HepG2 (cell line): Measurements from ENCODE around the gene TRA2B. TPM values are rescaled to one million over a fixed set of nuclear protein-coding genes. Genes with fewer than 3 reads are reported as not detected.

ENCODE experiments used
- ATF2 ChIP-seq: sonication (generic); formaldehyde crosslinking; IDR thresholded peaks from 2 replicates; pipeline ENCODE4 v1.4.0; 2020; ENCODE audit warnings: missing genetic modification reagents
- ESRRA ChIP-seq: sonication (generic); formaldehyde crosslinking; IDR thresholded peaks from 2 replicates; pipeline ENCODE4 v1.5.1; 2020; ENCODE audit warnings: mild to moderate bottlenecking, low read depth, missing genetic modification reagents
- EZH2 ChIP-seq: conservative IDR thresholded peaks from 2 replicates; pipeline ENCODE4 v1.6.1; 2012; ENCODE audit warnings: mild to moderate bottlenecking, low read depth, low read length, moderate library complexity
- HOXA9 ChIP-seq: sonication (generic); formaldehyde crosslinking; IDR thresholded peaks from 2 replicates; pipeline ENCODE4 v1.8.1; 2022; ENCODE audit warnings: missing genetic modification reagents, mild to moderate bottlenecking, moderate library complexity, borderline replicate concordance
- KLF13 ChIP-seq: sonication (generic); formaldehyde crosslinking; IDR thresholded peaks from 2 replicates; pipeline ENCODE4 v1.4.0; 2020; ENCODE audit warnings: mild to moderate bottlenecking, missing genetic modification reagents
- NONO ChIP-seq, 2 experiments: fragments of 450-650 bp in 1 of 2; sonication (generic) in 1 of 2; formaldehyde crosslinking in 1 of 2; IDR thresholded peaks in 1 of 2; conservative IDR thresholded peaks in 1 of 2; 2 replicates each; pipeline versions ENCODE4 v1.6.1 to v1.8.0; 2017 to 2022; ENCODE audit warnings: mild to moderate bottlenecking in 1 of 2, missing genetic modification reagents in 1 of 2, moderate library complexity in 1 of 2
- PRMT3 ChIP-seq: sonication (generic); formaldehyde crosslinking; IDR thresholded peaks from 2 replicates; pipeline ENCODE4 v1.8.1; 2022; ENCODE audit warnings: low read depth, mild to moderate bottlenecking, moderate library complexity, missing genetic modification reagents, borderline replicate concordance
- RXRB ChIP-seq: IDR thresholded peaks from 2 replicates; pipeline ENCODE4 v1.6.1; 2016; ENCODE audit warnings: borderline replicate concordance, missing genetic modification reagents, missing compliant biosample characterization
- SMYD3 ChIP-seq: sonication (generic); formaldehyde crosslinking; IDR thresholded peaks from 2 replicates; pipeline ENCODE4 v1.8.1; 2023; ENCODE audit warnings: mild to moderate bottlenecking, missing genetic modification reagents
- TBX2 ChIP-seq: sonication (generic); formaldehyde crosslinking; IDR thresholded peaks from 2 replicates; pipeline ENCODE4 v1.5.0; 2020; ENCODE audit warnings: missing genetic modification reagents, mild to moderate bottlenecking, borderline replicate concordance
- ZNF142 ChIP-seq: sonication (generic); formaldehyde crosslinking; IDR thresholded peaks from 2 replicates; pipeline ENCODE4 v1.4.0; 2020; ENCODE audit warnings: missing genetic modification reagents
- ZNF512 ChIP-seq: sonication (generic); formaldehyde crosslinking; IDR thresholded peaks from 2 replicates; pipeline ENCODE4 v1.4.0; 2020; ENCODE audit warnings: mild to moderate bottlenecking, missing genetic modification reagents
- ZNF607 ChIP-seq: sonication (generic); formaldehyde crosslinking; IDR thresholded peaks from 2 replicates; pipeline ENCODE4 v1.5.1; 2020; ENCODE audit warnings: missing genetic modification reagents, mild to moderate bottlenecking, borderline replicate concordance
- ZNF652 ChIP-seq: IDR thresholded peaks from 2 replicates; pipeline ENCODE4 v1.6.1; 2016; ENCODE audit warnings: low read depth, borderline replicate concordance
- ZNF7 ChIP-seq: IDR thresholded peaks from 2 replicates; pipeline ENCODE4 v1.6.1; 2016; ENCODE audit warnings: missing biosample characterization, missing genetic modification reagents
- ZNF792 ChIP-seq: IDR thresholded peaks from 2 replicates; pipeline ENCODE4 v1.6.1; 2016
- ZNF891 ChIP-seq: sonication (generic); formaldehyde crosslinking; IDR thresholded peaks from 2 replicates; pipeline ENCODE4 v1.5.0; 2020; ENCODE audit warnings: mild to moderate bottlenecking, missing genetic modification reagents
- polyA plus RNA-seq, 8 experiments: library from polyadenylated mRNA; depleted of rRNA in 3 of 8; stranded (reverse) in 7 of 8; unstranded in 1 of 8; fragments of >200 nt; fragmentation: Illumina TruSeq in 4 of 8; extraction: Trizol in 4 of 8; gene quantifications; 2 replicates each; pipeline versions ENCODE4 v1.2.1 to v1.2.3, GENCODE V29; 2011 to 2016; ENCODE audit warnings: low read depth in 4 of 8, missing spikeins in 1 of 8, mixed read lengths in 1 of 8; ENCODE audit not compliant: insufficient read depth in 1 of 8
- total RNA-seq, 5 experiments: library from RNA; depleted of rRNA; stranded (reverse); fragments of >200 nt; fragmentation: Illumina TruSeq; extraction: Trizol; gene quantifications; 2 replicates each; pipeline ENCODE4 v1.2.3, GENCODE V29; 2016; ENCODE audit warnings: low read depth in 1 of 5
- TF ChIP-seq, protein P1 (sequence below): sonication (generic); formaldehyde crosslinking; IDR thresholded peaks from 2 replicates; pipeline ENCODE4 v1.8.0; 2022; ENCODE audit warnings: missing genetic modification reagents, low read depth, mild to moderate bottlenecking, borderline replicate concordance
- TF ChIP-seq, protein P2 (sequence below): IDR thresholded peaks from 2 replicates; pipeline ENCODE4 v1.6.1; 2016

TRA2B gene
- total and polyA plus RNA-seq, 2 of the 13 experiments (the other 11 are each of a cell fraction or from before 2014, with no cell fraction given): 105 to 241 TPM

- no peak for TF ChIP-seq ZNF891
- TF ChIP-seq EZH2: no peak
- TF ChIP-seq SMYD3: no peak
- TF ChIP-seq, protein P1, sequence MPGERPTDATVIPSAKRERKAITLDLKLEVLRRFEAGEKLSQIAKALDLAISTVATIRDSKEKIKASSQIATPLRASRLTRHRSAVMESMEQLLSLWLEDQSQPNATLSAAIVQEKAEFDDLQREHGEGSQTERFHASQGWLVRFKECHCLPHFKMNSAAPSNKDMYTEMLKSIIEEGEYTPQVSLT (CRISPR knock-in tag): no peak
- 0 out of 2 replicates have a peak, but pooled peaks have one; percentile 4 for TF ChIP-seq ATF2
- no peak for TF ChIP-seq ZNF652 (CRISPR knock-in tag)
- 0 out of 2 replicates have a peak, but pooled peaks have one; percentile 38 for TF ChIP-seq ZNF512
- no peak for TF ChIP-seq ESRRA
- no peak for TF ChIP-seq TBX2 (CRISPR knock-in tag)
- TF ChIP-seq ZNF142 (CRISPR knock-in tag): no peak
- TF ChIP-seq, protein P2, sequence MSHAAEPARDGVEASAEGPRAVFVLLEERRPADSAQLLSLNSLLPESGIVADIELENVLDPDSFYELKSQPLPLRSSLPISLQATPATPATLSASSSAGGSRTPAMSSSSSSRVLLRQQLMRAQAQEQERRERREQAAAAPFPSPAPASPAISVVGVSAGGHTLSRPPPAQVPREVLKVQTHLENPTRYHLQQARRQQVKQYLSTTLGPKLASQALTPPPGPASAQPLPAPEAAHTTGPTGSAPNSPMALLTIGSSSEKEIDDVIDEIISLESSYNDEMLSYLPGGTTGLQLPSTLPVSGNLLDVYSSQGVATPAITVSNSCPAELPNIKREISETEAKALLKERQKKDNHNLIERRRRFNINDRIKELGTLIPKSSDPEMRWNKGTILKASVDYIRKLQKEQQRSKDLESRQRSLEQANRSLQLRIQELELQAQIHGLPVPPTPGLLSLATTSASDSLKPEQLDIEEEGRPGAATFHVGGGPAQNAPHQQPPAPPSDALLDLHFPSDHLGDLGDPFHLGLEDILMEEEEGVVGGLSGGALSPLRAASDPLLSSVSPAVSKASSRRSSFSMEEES: 0 out of 2 replicates have a peak, but pooled peaks have one; percentile 6
- TF ChIP-seq NONO (IDR thresholded peaks at IDR 0.05): no peak
- TF ChIP-seq NONO (CRISPR knock-in tag; conservative IDR thresholded peaks at IDR 0.05): 0 out of 2 replicates have a peak, but pooled peaks have one; percentile 8
- no peak for TF ChIP-seq KLF13 (CRISPR knock-in tag)
- TF ChIP-seq PRMT3 (CRISPR knock-in tag): no peak
- peak; percentile 10; the same call in 1 of the 2 replicates for TF ChIP-seq ZNF792 (CRISPR knock-in tag)
- no peak for TF ChIP-seq ZNF7 (CRISPR knock-in tag)
- TF ChIP-seq ZNF607: 0 out of 2 replicates have a peak, but pooled peaks have one; percentile 7
- TF ChIP-seq RXRB: no peak
- no peak for TF ChIP-seq HOXA9 (CRISPR knock-in tag)
- TF ChIP-seq, all 625 proteins: peak for 16
These were observed 5.9 kb upstream of the TRA2B start (continued) for GRCh38 chr3:185943760-185944106.
